GM12878 (cell line): ENCODE results near the gene PDE7B. TPM values are rescaled to one million over a fixed set of nuclear protein-coding genes. Genes with fewer than 3 reads are reported as not detected.

ENCODE experiments used
- ATAC-seq: fragments of 200-7000 bp; cut with Tn5 transposase; 3 replicates; pipeline ENCODE4 v1.9.1; 2020; ENCODE audit warnings: mild to moderate bottlenecking, moderate library complexity
- BruUV-seq: library from RNA; stranded (reverse); fragments of 400-500 nt; replicated peaks from 2 replicates; lab custom pipeline; 2021; lab: Mats Ljungman, UMichigan
- CTCF ChIA-PET: fragments of 300-600 bp; sonication (Branson Sonifier 250); formaldehyde crosslinking; extraction: SDS; loops from one replicate; lab custom pipeline; 2021; ENCODE audit warnings: inconsistent platforms; lab: Yijun Ruan, JAX
- POLR2A ChIA-PET: fragments of 350-600 bp; formaldehyde crosslinking; extraction: SDS; loops from one replicate; lab custom pipeline; 2021; ENCODE audit warnings: inconsistent platforms; lab: Charles Lee
- RAD21 ChIA-PET: fragments of 300-600 bp; sonication (Branson Sonifier 250); formaldehyde crosslinking; loops from one replicate; lab custom pipeline; 2023; ENCODE audit warnings: antibody characterized with exemption; ENCODE audit not compliant: unreplicated experiment; lab: Charles Lee
- SMC1A ChIA-PET: fragments of 300-600 bp; sonication (Branson Sonifier 250); formaldehyde crosslinking; loops from one replicate; lab custom pipeline; 2023; ENCODE audit not compliant: unreplicated experiment, uncharacterized antibody; lab: Charles Lee
- DNase-seq: peaks from one replicate; pipeline ENCODE4 v3.0.0-alpha.2; 2011; ENCODE audit warnings: low read depth, low spot score
- FAIRE-seq: peaks from 3 replicates; lab custom pipeline; 2011; peaks lifted over from hg19 to GRCh38; lab: Jason Lieb, UNC
- H2AFZ ChIP-seq: 2 replicates; pipeline ENCODE4 v1.6.0; 2011; ENCODE audit warnings: low read depth, low read length, control low read depth; ENCODE audit not compliant: control insufficient read depth
- H3K27ac ChIP-seq: 2 replicates; pipeline ENCODE4 v1.5.1; 2011; ENCODE audit warnings: control low read depth; ENCODE audit not compliant: control insufficient read depth, insufficient read depth
- H3K27me3 ChIP-seq, 2 experiments: replicated peaks in 1 of 2; 2 replicates each; pipeline versions ENCODE4 v1.6.0 to v1.6.1; 2011; ENCODE audit warnings: low read length in 1 of 2; ENCODE audit not compliant: control insufficient read depth in 2 of 2, insufficient read depth in 2 of 2
- H3K36me3 ChIP-seq, 2 experiments: 2 replicates each; pipeline ENCODE4 v1.5.1; 2011; ENCODE audit warnings: low read length in 1 of 2; ENCODE audit not compliant: control insufficient read depth in 2 of 2, insufficient read depth in 2 of 2
- H3K4me1 ChIP-seq: 2 replicates; pipeline ENCODE4 v1.6.1; 2011; ENCODE audit warnings: mild to moderate bottlenecking, low read length, moderate library complexity, mixed read lengths; ENCODE audit not compliant: control insufficient read depth, insufficient read depth
- H3K4me2 ChIP-seq: 2 replicates; pipeline ENCODE4 v1.6.0; 2011; ENCODE audit warnings: control low read depth; ENCODE audit not compliant: control insufficient read depth, insufficient read depth
- H3K4me3 ChIP-seq: fragments of 200-600 bp; sonication (generic); 2 replicates; pipeline ENCODE4 v1.5.1; 2016
- H3K79me2 ChIP-seq: 2 replicates; pipeline ENCODE4 v1.6.0; 2011; ENCODE audit warnings: low read length; ENCODE audit not compliant: control insufficient read depth, insufficient read depth
- H3K9ac ChIP-seq: 2 replicates; pipeline ENCODE4 v1.8.0; 2011; ENCODE audit warnings: low read length, control low read depth, mixed read lengths; ENCODE audit not compliant: control insufficient read depth, insufficient read depth
- H3K9me3 ChIP-seq: replicated peaks from 3 replicates; pipeline ENCODE4 v1.5.1; 2011; ENCODE audit warnings: mild to moderate bottlenecking, low read length; ENCODE audit not compliant: control insufficient read depth, insufficient read depth
- H4K20me1 ChIP-seq: 2 replicates; pipeline ENCODE4 v1.6.0; 2011; ENCODE audit not compliant: control insufficient read depth, insufficient read depth
- ATF3 ChIP-seq: IDR thresholded peaks from 2 replicates; pipeline ENCODE4 v1.6.1; 2011; ENCODE audit warnings: low read depth, mild to moderate bottlenecking, low read length, moderate library complexity, borderline replicate concordance; ENCODE audit errors: extremely low read depth
- ESRRA ChIP-seq: IDR thresholded peaks from 2 replicates; pipeline ENCODE4 v1.6.1; 2012; ENCODE audit warnings: mild to moderate bottlenecking, low read length, improper control_type of control experiment
- HCFC1 ChIP-seq: fragments of 150-350 bp; IDR thresholded peaks from 2 replicates; pipeline ENCODE4 v1.6.1; 2014; ENCODE audit warnings: low read length
- IRF4 ChIP-seq: IDR thresholded peaks from 2 replicates; pipeline ENCODE4 v1.6.1; 2011; ENCODE audit warnings: low read depth, low read length
- PAX5 ChIP-seq: IDR thresholded peaks from 2 replicates; pipeline ENCODE4 v1.6.1; 2011; ENCODE audit warnings: low read depth, low read length, borderline replicate concordance
- POLR2AphosphoS5 ChIP-seq: IDR thresholded peaks from 2 replicates; pipeline ENCODE4 v1.6.1; 2011; ENCODE audit warnings: mild to moderate bottlenecking, low read length, inconsistent platforms
- RAD21 ChIP-seq: IDR thresholded peaks from 2 replicates; pipeline ENCODE4 v1.6.1; 2011; ENCODE audit warnings: mild to moderate bottlenecking, low read depth, low read length, moderate library complexity; ENCODE audit not compliant: insufficient read depth
- RAD51 ChIP-seq: fragments of 450-650 bp; IDR thresholded peaks from 2 replicates; pipeline ENCODE4 v1.6.1; 2016; ENCODE audit warnings: moderate library complexity, mild to moderate bottlenecking, inconsistent platforms
- STAT1 ChIP-seq: fragments of 450-650 bp; conservative IDR thresholded peaks from 2 replicates; pipeline ENCODE4 v1.6.1; 2014; ENCODE audit warnings: antibody characterized with exemption, mild to moderate bottlenecking
- TCF12 ChIP-seq: IDR thresholded peaks from 2 replicates; pipeline ENCODE4 v1.6.1; 2011; ENCODE audit warnings: low read depth, mild to moderate bottlenecking, low read length
- ZNF207 ChIP-seq: fragments of 450-650 bp; IDR thresholded peaks from 2 replicates; pipeline ENCODE4 v1.6.1; 2014; ENCODE audit warnings: antibody characterized with exemption, mild to moderate bottlenecking, borderline replicate concordance
- WGBS: methylation state at CpG from one replicate; pipeline ENCODE4 v1.1.6; 2016; ENCODE audit warnings: low lambda C conversion rate; ENCODE audit not compliant: insufficient replicate concordance, insufficient coverage; ENCODE audit errors: missing lambda C conversion rate; 5-methylcytosine and 5-hydroxymethylcytosine counted together
- in situ Hi-C: fragments of 300-500 bp; cut with MboI; formaldehyde crosslinking; loops from 9 replicates; pipeline ENCODE4 v1.14.3; 2018; ENCODE audit warnings: mixed read lengths
- intact Hi-C: fragments of 100-400 bp; cut with micrococcal nuclease; formaldehyde crosslinking; loops from one replicate; pipeline ENCODE4 v1.14.2; 2022; ENCODE audit not compliant: unreplicated experiment
- polyA plus RNA-seq, 11 experiments: library from polyadenylated mRNA; depleted of rRNA in 4 of 11; unstranded in 6 of 11; stranded (reverse) in 5 of 11; fragments of >200 nt; fragmentation: Nextera tagmentation in 4 of 11; fragmentation: Illumina TruSeq in 1 of 11; extraction: Ambion mirVana in 4 of 11; extraction: Trizol in 1 of 11; gene quantifications; 1 replicate in 1 of 11; 2 replicates in 10 of 11; pipeline versions ENCODE4 v1.2.1 to v1.2.3, GENCODE V29; 2011 to 2016; ENCODE audit warnings: inconsistent platforms in 2 of 11, missing spikeins in 2 of 11, low read depth in 1 of 11
- total RNA-seq, 4 experiments: library from RNA; depleted of rRNA in 3 of 4; stranded (reverse); fragments of >200 nt in 3 of 4; fragmentation: Illumina TruSeq in 1 of 4; extraction: Trizol in 1 of 4; gene quantifications; 2 replicates each; pipeline versions ENCODE4 v1.2.1 to v1.2.3, GENCODE V29; 2013 to 2021

Gene PDE7B
- total and polyA plus RNA-seq, 10 of the 15 experiments (the other 5 are each of a cell fraction or from before 2014, with no cell fraction given) = not detected

GRCh38 chr6:135819665-135820064 lies 31.8 kb upstream of the PDE7B start:
- Histone ChIP-seq H3K9ac (no peak overlapping the region), H3K4me3 (no peak overlapping the region), H3K4me1 (no peaks in the 10 kb centered on the region), H3K36me3 (no peaks in the 10 kb centered on the region), H3K27me3 (no peaks in the 10 kb centered on the region; a peak in 1 of 4 replicates), H3K27ac (no peak overlapping the region), H3K9me3 (no peaks in the 10 kb centered on the region), H3K79me2 (no peaks in the 10 kb centered on the region), H2AFZ (no peak overlapping the region), H3K4me2 (no peak overlapping the region), H4K20me1 (no peaks in the 10 kb centered on the region)
- DNase-seq = no peak
- BruUV-seq = no TSS peak
- in situ Hi-C loops = no loop called here
- RAD21 ChIA-PET = no interaction called here
- no peak for ATAC-seq
- SMC1A ChIA-PET = no interaction called here
- CTCF ChIA-PET = no interaction called here
- intact Hi-C loops = no loop called here
- FAIRE-seq = no peak
- TF ChIP-seq ZNF207 (no peak), PAX5 (no peak), HCFC1 (no peak), TCF12 (no peak), ESRRA (no peak), STAT1 (no peak), RAD51 (no peak), ATF3 (no peak), RAD21 (no peak), IRF4 (no peak), POLR2AphosphoS5 (no peak)
- WGBS = 49% methylated on average over 2 of the region's 2 CpGs
- POLR2A ChIA-PET = no interaction called here
